Measurements from ENCODE around the gene RAMP1. TPM values are rescaled to one million over a fixed set of nuclear protein-coding genes. Genes with fewer than 3 reads are reported as not detected.

RAMP1 gene
- total RNA-seq, 2 donors from 2014 or later = 75.3 to 300 TPM

GRCh38 chr2:237885931-237886684, 26.7 kb downstream of the RAMP1 start:
- no peak for TF ChIP-seq POLR2AphosphoS5 (IDR thresholded peaks at IDR 0.05)
- peak in 2 of 4 experiments; percentile 10 to 15 for TF ChIP-seq CTCF (IDR thresholded peaks at IDR 0.05)
- Histone ChIP-seq H3K36me3 (no peaks in the 10 kb centered on the region), H3K27ac (peak overlapping the region; percentile 66 to 71), H3K4me3 (no peak overlapping the region), H3K4me1 (replicated peaks) (no peaks in the 10 kb centered on the region), H3K9me3 (no peaks in the 10 kb centered on the region), H3K27me3 (replicated peaks; ENCODE audit: insufficient read depth) (no peaks in the 10 kb centered on the region)
- 76% methylated on average over 25 of the region's 26 CpGs for WGBS
- intact Hi-C loops (cut with DNase I) = loop anchor here (1.0 kb wide), 1 partner anchor 21 kb away; no protein-coding TSS in a partner anchor
- no peak for DNase-seq (ENCODE audit: low spot score)

DNA sequence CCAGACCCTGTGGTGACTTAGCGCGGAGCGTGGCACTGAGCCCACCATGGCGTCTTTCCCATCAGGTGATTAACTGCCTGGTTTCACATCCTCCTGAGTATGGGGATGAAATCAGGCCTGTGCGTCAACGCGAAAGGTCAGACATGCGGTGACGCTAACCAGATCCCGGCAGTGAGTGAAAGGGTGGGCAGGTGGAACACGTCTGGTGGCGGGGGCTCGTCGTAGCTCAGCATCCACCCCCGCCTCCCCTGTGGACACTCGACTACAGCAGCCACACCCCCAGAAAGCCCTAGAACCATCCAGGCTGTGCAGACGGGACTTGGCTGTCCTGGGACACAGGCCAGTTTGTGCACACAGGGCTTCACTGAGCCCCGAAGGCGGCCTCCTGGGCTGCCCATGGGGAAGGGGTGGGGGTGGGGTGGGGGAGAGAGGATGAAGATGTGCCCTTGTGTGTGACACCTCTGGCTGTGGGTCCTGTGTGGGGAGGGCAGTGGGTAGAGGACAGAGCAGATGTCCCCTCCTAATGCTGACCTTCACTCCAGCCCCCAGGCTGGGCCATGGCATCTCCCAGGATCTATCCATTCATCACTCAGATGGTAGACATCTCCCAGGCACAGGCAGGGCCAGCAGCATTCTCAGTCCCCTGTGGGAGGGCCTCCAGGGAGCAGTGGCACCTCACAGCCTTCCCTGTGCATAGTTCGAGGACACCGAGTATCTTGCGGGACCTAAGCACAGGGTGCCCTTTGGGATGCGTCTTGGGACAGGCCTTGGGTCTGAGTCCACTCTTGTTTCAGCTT, 27.5 kb downstream of the RAMP1 start:
- Histone ChIP-seq H3K9me3 (no peaks in the 10 kb centered on the region), H3K36me3 (no peaks in the 10 kb centered on the region), H3K27ac (peak overlapping the region; percentile 66 to 71), H3K4me1 (replicated peaks) (no peaks in the 10 kb centered on the region), H3K27me3 (replicated peaks; ENCODE audit: insufficient read depth) (no peaks in the 10 kb centered on the region), H3K4me3 (no peak overlapping the region)
- TF ChIP-seq POLR2AphosphoS5 (IDR thresholded peaks at IDR 0.05) = peak; percentile 32
- TF ChIP-seq CTCF (IDR thresholded peaks at IDR 0.05) = no peak
- TF ChIP-seq POLR2A (IDR thresholded peaks at IDR 0.05) = no peak
- WGBS = 66% methylated on average over 21 of the region's 23 CpGs
- intact Hi-C loops (cut with DNase I) = no loop called here
- no peak for DNase-seq (ENCODE audit: low spot score)

DNA sequence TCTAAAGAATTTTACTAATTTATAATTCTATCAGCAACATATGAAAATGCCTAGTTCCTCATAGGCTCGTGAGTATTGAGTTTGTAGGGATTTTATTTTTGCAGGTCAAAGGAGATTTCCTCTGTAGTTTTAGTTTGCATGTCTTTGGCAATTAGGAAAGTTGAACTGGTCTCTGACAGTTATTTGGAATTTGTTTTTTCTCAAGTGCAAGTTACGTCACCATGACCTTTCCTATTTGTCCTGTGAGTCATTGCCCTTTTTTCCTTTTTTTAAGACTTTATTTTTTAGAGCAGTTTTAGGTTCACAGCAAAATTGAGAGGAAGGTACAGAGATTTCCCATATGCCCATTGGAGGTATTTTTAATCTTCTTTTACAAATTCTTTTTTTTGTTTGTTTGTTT, 29.0 kb downstream of the RAMP1 start:
- no peaks in the 10 kb centered on the region for H3K9me3 ChIP-seq
- no peaks in the 10 kb centered on the region for H3K27me3 ChIP-seq (replicated peaks; ENCODE audit: insufficient read depth)
- intact Hi-C loops (cut with DNase I) = no loop called here
- H3K36me3 ChIP-seq = no peaks in the 10 kb centered on the region
- H3K4me1 ChIP-seq (replicated peaks) = no peaks in the 10 kb centered on the region
- peak overlapping the region; percentile 66 to 71 for H3K27ac ChIP-seq
- 51% methylated on average over 2 of the region's 2 CpGs for WGBS
- TF ChIP-seq POLR2AphosphoS5 (IDR thresholded peaks at IDR 0.05) = no peak
- no peak for TF ChIP-seq CTCF (IDR thresholded peaks at IDR 0.05)
- no peak for TF ChIP-seq POLR2A (IDR thresholded peaks at IDR 0.05)
- no peak overlapping the region for H3K4me3 ChIP-seq
- no peak for DNase-seq (ENCODE audit: low spot score)

GRCh38 chr2:237889016-237889415, 29.6 kb downstream of the RAMP1 start:
- no peaks in the 10 kb centered on the region for H3K36me3 ChIP-seq
- no peaks in the 10 kb centered on the region for H3K27me3 ChIP-seq (replicated peaks; ENCODE audit: insufficient read depth)
- H3K4me3 ChIP-seq = no peak overlapping the region
- H3K4me1 ChIP-seq (replicated peaks) = no peaks in the 10 kb centered on the region
- H3K9me3 ChIP-seq = no peaks in the 10 kb centered on the region
- WGBS = 93% methylated on average over 8 of the region's 8 CpGs
- no peak for TF ChIP-seq CTCF (IDR thresholded peaks at IDR 0.05)
- TF ChIP-seq POLR2AphosphoS5 (IDR thresholded peaks at IDR 0.05) = no peak
- no peak for TF ChIP-seq POLR2A (IDR thresholded peaks at IDR 0.05)
- no peak for DNase-seq (ENCODE audit: low spot score)
- intact Hi-C loops (cut with DNase I) = no loop called here
- peak overlapping the region in 1 of 2 donors; percentile 51 for H3K27ac ChIP-seq

All from prostate gland (tissue), 2 donors.